ENCODE measurements around the gene FOXF1. TPM values are rescaled to one million over a fixed set of nuclear protein-coding genes. Genes with fewer than 3 reads are reported as not detected.
A peak's percentile ranks its signal among the peaks of the same experiment; 100 is the strongest.

FOXF1 gene
- total RNA-seq, 3 donors from 2014 or later = 6.9 to 85.8 (median 9.9) TPM

- ATAC-seq (no peak), DNase-seq (peak in 1 of 3 donors; percentile 9)
- intact Hi-C loops (cut with DNase I, micrococcal nuclease) = loop anchor here in 1 of 2 donors (10.0 kb wide), 2 partner anchors 439 to 689 kb away; no protein-coding TSS in a partner anchor
- Histone ChIP-seq H3K36me3 (ENCODE audit: low read depth) (no peaks in the 10 kb centered on the region), H3K4me1 (ENCODE audit: low read depth) (peaks cover 4% of the 10 kb centered on the region), H3K4me3 (no peak overlapping the region), H3K9me3 (no peaks in the 10 kb centered on the region)
- TF ChIP-seq CTCF (IDR thresholded peaks at IDR 0.05) = no peak
Observed at GRCh38 chr16:86513471-86514277, 3.3 kb downstream of the FOXF1 start.

GRCh38 chr16:86514481-86515376, 4.4 kb downstream of the FOXF1 start:
- H3K4me1 ChIP-seq (ENCODE audit: low read depth) = peaks cover under 1% of the 10 kb centered on the region
- H3K4me3 ChIP-seq = no peak overlapping the region
- intact Hi-C loops (cut with DNase I, micrococcal nuclease) = loop anchor here (5.0 to 10.0 kb wide), 3 partner anchors 317 to 690 kb away; no protein-coding TSS in a partner anchor
- H3K36me3 ChIP-seq (ENCODE audit: low read depth) = no peaks in the 10 kb centered on the region
- no peak for ATAC-seq
- DNase-seq = no peak
- no peaks in the 10 kb centered on the region for H3K9me3 ChIP-seq
- no peak for TF ChIP-seq CTCF (IDR thresholded peaks at IDR 0.05)

- no peaks in the 10 kb centered on the region for H3K36me3 ChIP-seq (ENCODE audit: low read depth)
- DNase-seq (no peak), ATAC-seq (no peak)
- no peak for TF ChIP-seq CTCF (IDR thresholded peaks at IDR 0.05)
- H3K4me3 ChIP-seq = no peak overlapping the region
- intact Hi-C loops (cut with DNase I, micrococcal nuclease) = loop anchor here (5.0 to 10.0 kb wide), 3 partner anchors 318 to 691 kb away; no protein-coding TSS in a partner anchor
- peaks cover 4% of the 10 kb centered on the region for H3K4me1 ChIP-seq (ENCODE audit: low read depth)
- no peaks in the 10 kb centered on the region for H3K9me3 ChIP-seq
Observed at GRCh38 chr16:86515413-86515776, 5.1 kb downstream of the FOXF1 start.

GRCh38 chr16:86515777-86516622, 5.7 kb downstream of the FOXF1 start:
- TF ChIP-seq CTCF (IDR thresholded peaks at IDR 0.05) = no peak
- no peak for ATAC-seq
- Histone ChIP-seq H3K4me1 (ENCODE audit: low read depth) (peaks cover 4% of the 10 kb centered on the region), H3K4me3 (no peak overlapping the region), H3K9me3 (no peaks in the 10 kb centered on the region), H3K36me3 (ENCODE audit: low read depth) (no peaks in the 10 kb centered on the region)
- intact Hi-C loops (cut with DNase I, micrococcal nuclease) = loop anchor here (5.0 to 10.0 kb wide), 3 partner anchors 319 to 691 kb away; no protein-coding TSS in a partner anchor
- peak in 1 of 3 donors; percentile 20 for DNase-seq

- TF ChIP-seq CTCF (IDR thresholded peaks at IDR 0.05) = no peak
- no peak for ATAC-seq
- Histone ChIP-seq H3K4me3 (no peak overlapping the region), H3K36me3 (ENCODE audit: low read depth) (no peaks in the 10 kb centered on the region), H3K4me1 (ENCODE audit: low read depth) (peaks cover 4% of the 10 kb centered on the region), H3K9me3 (no peaks in the 10 kb centered on the region)
- DNase-seq = peak in 1 of 3 donors; percentile 33
- intact Hi-C loops (cut with DNase I, micrococcal nuclease) = loop anchor here (5.0 to 10.0 kb wide), 3 partner anchors 319 to 692 kb away; no protein-coding TSS in a partner anchor
Observed at GRCh38 chr16:86516623-86517003, 6.3 kb downstream of the FOXF1 start.
